PFSK-1 (cell line): ENCODE measurements around the gene ZNF285.

Experiments
- FOXP2 ChIP-seq: optimal IDR thresholded peaks from 2 replicates; pipeline ENCODE3; 2011; ENCODE audit warnings: borderline replicate concordance, control low read depth, inconsistent platforms; ENCODE audit not compliant: insufficient read depth; ENCODE audit errors: extremely low read length, extremely low read depth
- POLR2AphosphoS5 ChIP-seq: IDR thresholded peaks from 2 replicates; pipeline ENCODE4 v1.6.1; 2012; ENCODE audit warnings: low read depth, mild to moderate bottlenecking, control low read depth, low read length, moderate library complexity
- REST ChIP-seq, 2 experiments: IDR thresholded peaks; 2 replicates each; pipeline versions ENCODE4 v1.6.1 to v1.8.0; 2011 to 2012; ENCODE audit warnings: low read depth in 2 of 2, low read length in 2 of 2, control low read depth in 1 of 2, inconsistent platforms in 1 of 2, mild to moderate bottlenecking in 1 of 2, moderate library complexity in 1 of 2; ENCODE audit not compliant: insufficient read depth in 1 of 2
- SIN3A ChIP-seq: IDR thresholded peaks from 2 replicates; pipeline ENCODE4 v1.6.1; 2012; ENCODE audit warnings: mild to moderate bottlenecking, low read length, moderate library complexity, borderline replicate concordance; ENCODE audit not compliant: insufficient read depth
- TAF1 ChIP-seq: IDR thresholded peaks from 2 replicates; pipeline ENCODE4 v1.6.1; 2012; ENCODE audit warnings: low read length, control low read depth, borderline replicate concordance; ENCODE audit not compliant: insufficient read depth

Gene ZNF285

GRCh38 chr19:44346556-44346955, 54.9 kb downstream of the ZNF285 start:
- TF ChIP-seq FOXP2 (no peak), SIN3A (no peak), POLR2AphosphoS5 (no peak), TAF1 (no peak), REST (IDR thresholded peaks at IDR 0.05; ENCODE audit: insufficient read depth in 1 of 2, low read depth in 2 of 2, low read length in 2 of 2) (no peak)

- TF ChIP-seq TAF1 (no peak), POLR2AphosphoS5 (no peak), FOXP2 (no peak), SIN3A (no peak), REST (IDR thresholded peaks at IDR 0.05; ENCODE audit: insufficient read depth in 1 of 2, low read depth in 2 of 2, low read length in 2 of 2) (no peak)
Observed at GRCh38 chr19:44345959-44346358, 55.4 kb downstream of the ZNF285 start.

- no peak for TF ChIP-seq POLR2AphosphoS5
- no peak for TF ChIP-seq TAF1
- no peak for TF ChIP-seq REST (IDR thresholded peaks at IDR 0.05; ENCODE audit: insufficient read depth in 1 of 2, low read depth in 2 of 2, low read length in 2 of 2)
- TF ChIP-seq SIN3A = no peak
- TF ChIP-seq FOXP2 = no peak
Observed at GRCh38 chr19:44344255-44344654, 57.2 kb downstream of the ZNF285 start.

- TF ChIP-seq FOXP2 = no peak
- TF ChIP-seq TAF1 = no peak
- no peak for TF ChIP-seq SIN3A
- no peak for TF ChIP-seq POLR2AphosphoS5
- TF ChIP-seq REST (IDR thresholded peaks at IDR 0.05; ENCODE audit: insufficient read depth in 1 of 2, low read depth in 2 of 2, low read length in 2 of 2) = no peak
Observed at GRCh38 chr19:44341794-44342193, 59.6 kb downstream of the ZNF285 start.
